Measurements from ENCODE around the gene OR10G4.

The OR10G4 gene

GRCh38 chr11:124043420-124043819 is 30.6 kb downstream of the OR10G4 start:
- TF ChIP-seq CTCF (IDR thresholded peaks at IDR 0.05) = no peak
- Mint-ChIP-seq H3K4me3 (no peak overlapping the region), H3K36me3 (ENCODE audit: low read depth) (no peaks in the 10 kb centered on the region), H3K9me3 (no peaks in the 10 kb centered on the region), H3K4me1 (no peaks in the 10 kb centered on the region), H3K27me3 (ENCODE audit: low read depth, poor library complexity) (peaks cover 8% of the 10 kb centered on the region), H3K27ac (no peak overlapping the region)
- no peak for DNase-seq

GRCh38 chr11:124050748-124051147 is 38.0 kb downstream of the OR10G4 start:
- TF ChIP-seq CTCF (IDR thresholded peaks at IDR 0.05) = no peak
- Mint-ChIP-seq H3K27ac (no peak overlapping the region), H3K9me3 (no peaks in the 10 kb centered on the region), H3K4me3 (no peak overlapping the region), H3K27me3 (ENCODE audit: low read depth, poor library complexity) (peaks cover 5% of the 10 kb centered on the region), H3K36me3 (ENCODE audit: low read depth) (no peaks in the 10 kb centered on the region), H3K4me1 (no peaks in the 10 kb centered on the region)
- no peak for DNase-seq

GRCh38 chr11:124052966-124053365 is 40.2 kb downstream of the OR10G4 start:
- peaks cover under 1% of the 10 kb centered on the region for H3K27me3 Mint-ChIP-seq (ENCODE audit: low read depth, poor library complexity)
- no peak for TF ChIP-seq CTCF (IDR thresholded peaks at IDR 0.05)
- H3K27ac Mint-ChIP-seq = no peak overlapping the region
- H3K9me3 Mint-ChIP-seq = no peaks in the 10 kb centered on the region
- H3K36me3 Mint-ChIP-seq (ENCODE audit: low read depth) = no peaks in the 10 kb centered on the region
- no peaks in the 10 kb centered on the region for H3K4me1 Mint-ChIP-seq
- no peak overlapping the region for H3K4me3 Mint-ChIP-seq
- no peak for DNase-seq
